NCI-H1694 treated with DMSO at 0.1 percent for 48 hours (cell line): Measurements from ENCODE around the gene LTV1.
"Not testable (repeated sequence)": the region's sequence is repeated elsewhere in the genome, so short reads cannot be mapped to it uniquely, and the experiment has no call there.

Experiments
- DNase-seq: peaks from one replicate; lab custom pipeline; 2025; lab: John Stamatoyannopoulos, UW

The LTV1 gene

DNA sequence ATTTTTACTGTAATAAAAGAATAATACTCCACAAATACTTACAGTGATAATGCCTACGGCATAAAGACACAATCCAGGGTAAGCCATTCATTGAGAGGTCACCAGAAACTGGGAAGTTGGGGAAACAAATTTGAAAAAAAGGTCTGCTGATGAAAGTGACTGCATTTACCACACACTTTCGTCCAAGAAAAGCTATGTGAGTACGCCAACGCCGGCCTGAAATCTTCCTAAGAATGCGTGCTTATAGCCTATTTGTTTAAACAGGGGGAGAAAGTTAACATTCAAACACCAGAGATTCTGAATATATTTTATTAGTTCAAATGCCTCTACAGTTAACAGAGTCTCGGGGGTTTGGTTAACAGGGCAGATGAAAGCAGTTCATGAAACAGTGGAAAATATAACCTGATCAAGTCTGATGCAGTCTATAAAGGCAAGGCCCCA lies 657 bp upstream of the LTV1 start:
- DNase-seq: peak; percentile 24

DNA sequence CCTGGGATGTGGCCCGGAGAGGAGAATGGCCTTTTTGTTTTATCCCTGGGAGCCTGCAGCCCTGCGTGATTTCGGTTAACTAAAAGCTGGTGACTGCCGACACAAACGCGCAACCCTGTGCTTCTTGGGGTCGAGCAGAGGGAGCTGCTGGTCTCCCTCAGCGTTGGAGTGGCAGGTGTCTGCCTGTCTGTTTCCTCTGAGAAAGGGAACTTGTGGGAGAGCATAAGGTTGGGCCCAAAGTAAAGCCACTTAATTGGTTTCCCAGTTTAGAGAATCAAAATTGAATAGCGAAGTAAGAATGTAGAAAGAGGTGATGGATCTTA lies 500 bp downstream of the LTV1 start:
- no peak for DNase-seq

DNA sequence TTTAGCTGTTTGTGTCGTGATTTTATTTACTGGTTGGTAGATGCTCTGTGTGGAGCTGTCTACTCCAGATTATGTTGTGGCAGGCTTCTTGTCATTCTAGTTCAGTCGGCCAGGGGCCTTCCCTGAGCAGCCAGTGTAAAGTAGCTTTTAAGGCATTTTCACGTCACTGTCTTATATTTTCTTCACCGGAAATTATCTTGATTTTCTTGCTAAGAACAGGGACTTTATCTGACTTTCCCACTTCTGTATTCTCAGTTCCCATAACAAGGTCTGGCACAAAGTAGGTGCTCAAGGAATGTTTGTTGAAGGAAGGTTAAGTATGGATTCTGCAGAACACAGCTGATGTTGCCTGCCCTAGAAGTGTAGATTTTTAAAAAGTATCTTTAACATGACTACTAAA lies 868 bp downstream of the LTV1 start:
- no peak for DNase-seq

DNA sequence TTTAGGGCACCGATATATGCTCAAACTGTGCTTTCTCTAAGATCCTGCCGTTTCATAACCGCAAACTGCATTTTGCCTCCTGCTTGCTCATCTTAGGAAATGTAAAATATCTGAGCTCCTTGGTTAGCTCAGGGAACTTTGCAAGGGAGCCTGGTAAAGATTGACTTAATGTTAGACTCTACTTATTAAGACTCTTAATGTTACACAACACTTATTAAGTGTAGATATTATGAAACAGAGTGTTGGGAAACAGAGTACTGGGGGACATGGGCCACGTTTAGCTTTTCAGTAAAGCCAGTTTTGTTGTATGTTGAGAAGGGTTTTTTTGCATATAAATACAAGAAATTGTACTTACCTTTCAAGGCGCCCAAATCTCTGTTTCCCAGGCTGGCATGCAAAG lies 1.9 kb downstream of the LTV1 start:
- no peak for DNase-seq

DNA sequence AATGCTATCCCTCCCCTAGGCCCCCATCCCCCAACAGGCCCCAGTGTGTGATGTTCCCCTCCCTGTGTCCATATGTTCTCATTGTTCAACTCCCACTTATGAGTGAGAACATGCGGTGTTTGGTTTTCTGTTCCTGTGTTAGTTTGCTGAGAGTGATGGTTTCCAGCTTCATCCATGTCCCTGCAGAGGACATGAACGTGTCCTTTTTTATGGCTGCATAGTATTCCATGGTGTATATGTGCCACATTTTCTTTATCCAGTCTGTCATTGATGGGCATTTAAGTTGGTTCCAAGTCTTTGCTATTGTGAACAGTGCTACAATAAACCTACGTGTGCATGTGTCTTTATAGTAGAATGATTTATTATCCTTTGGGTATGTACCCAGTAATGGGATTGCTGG lies 8.6 kb downstream of the LTV1 start:
- not testable (repeated sequence) for DNase-seq

DNA sequence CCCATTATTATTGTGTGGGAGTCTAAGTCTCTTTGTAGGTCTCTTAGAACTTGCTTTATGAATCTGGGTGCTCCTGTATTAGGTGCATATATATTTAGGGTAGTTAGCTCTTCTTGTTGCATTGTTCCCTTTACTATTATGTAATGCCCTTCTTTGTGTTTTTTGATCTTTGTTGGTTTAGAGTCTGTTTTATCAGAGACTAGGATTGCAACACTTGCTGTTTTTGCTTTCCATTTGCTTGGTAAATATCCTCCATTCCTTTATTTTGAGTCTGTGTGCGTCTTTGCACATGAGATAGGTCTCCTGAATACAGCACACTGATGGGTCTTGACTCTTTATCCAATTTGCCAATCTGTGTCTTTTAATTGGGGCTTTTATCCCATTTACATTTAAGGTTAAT lies 11.9 kb downstream of the LTV1 start:
- DNase-seq: not testable (repeated sequence)

DNA sequence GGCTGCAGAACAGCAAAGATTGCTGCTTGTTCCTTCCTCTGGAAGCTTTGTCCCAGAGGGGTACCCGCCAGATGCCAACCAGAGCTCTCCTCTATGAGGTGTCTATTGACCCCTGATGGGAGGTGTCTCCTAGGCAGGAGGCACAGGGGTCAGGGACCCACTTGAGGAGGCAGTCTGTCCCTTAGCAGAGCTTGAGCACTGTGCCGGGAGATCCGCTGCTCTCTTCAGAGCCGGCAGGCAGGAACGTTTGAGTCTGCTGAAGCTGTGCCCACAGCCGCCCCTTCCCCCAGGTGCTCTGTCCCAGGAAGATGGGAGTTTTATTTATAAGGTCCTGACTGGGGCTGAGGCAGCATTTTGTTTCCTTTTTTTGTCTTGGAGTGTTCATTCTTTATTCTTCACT lies 13.6 kb downstream of the LTV1 start:
- not testable (repeated sequence) for DNase-seq

DNA sequence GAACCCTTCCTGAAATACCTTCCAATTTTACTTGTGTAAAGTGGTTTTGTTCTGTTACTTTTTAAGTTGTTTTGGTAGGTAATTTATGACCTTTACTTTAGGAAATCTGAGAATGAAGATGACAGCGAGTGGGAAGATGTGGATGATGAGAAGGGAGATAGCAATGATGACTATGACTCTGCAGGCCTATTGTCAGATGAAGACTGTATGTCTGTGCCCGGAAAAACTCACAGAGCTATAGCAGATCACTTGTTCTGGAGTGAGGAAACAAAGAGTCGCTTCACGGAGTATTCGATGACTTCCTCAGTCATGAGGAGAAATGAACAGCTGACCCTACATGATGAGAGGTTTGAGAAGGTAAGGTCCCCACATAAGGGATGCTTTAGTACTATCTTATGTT lies 14.5 kb downstream of the LTV1 start:
- DNase-seq: no peak

DNA sequence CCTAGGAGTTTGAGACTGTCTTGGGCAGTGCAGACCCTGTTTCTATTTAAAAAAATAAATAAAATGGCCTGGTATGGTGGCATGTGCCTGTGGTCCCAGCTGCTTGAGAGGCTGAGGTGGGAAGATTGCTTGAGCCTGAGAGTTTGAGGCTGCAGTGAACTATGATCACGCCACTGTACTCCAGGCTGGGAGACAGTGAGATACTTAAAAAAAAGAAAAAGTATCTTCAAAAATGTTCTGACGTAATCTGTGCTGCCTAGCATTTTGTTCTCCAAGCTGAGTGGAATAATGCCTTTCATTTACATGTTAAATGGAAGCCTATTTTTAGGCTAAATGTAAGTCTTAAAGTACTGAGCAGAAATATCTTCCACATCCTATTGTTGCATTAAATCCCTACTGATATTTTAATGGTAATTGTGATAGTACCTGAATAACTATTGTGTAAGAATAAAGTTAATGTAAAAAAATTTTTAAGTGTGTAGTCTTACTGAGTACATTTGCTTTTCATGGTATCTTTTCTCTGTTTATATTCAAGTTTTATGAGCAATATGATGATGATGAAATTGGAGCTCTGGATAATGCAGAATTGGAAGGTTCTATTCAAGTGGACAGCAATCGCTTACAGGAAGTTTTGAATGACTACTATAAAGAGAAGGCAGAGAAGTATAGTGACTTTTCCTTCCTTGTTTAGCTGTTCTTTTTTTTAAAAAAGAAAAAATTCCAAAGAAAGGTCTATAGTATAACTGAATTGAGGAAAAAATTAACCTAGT lies 16.9 kb downstream of the LTV1 start:
- no peak for DNase-seq

DNA sequence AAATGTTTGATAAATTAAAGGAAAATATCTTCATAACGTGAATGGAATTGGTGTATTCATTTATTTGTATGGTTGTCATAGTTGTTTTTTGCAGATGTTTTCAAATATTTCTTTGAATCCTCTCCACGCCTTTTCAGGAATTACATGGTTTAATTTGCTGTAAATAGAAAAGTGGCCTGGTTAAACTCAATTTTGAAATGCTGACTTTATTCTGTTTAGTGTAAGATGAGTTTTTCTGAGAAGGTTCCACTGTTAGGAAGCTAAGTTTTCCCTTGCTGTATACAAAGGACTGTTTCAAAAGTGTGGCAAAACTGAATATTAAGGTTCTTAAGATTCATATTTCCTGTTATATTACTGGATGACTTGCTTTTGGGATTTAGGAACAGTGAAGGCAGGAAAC lies 20.6 kb downstream of the LTV1 start:
- DNase-seq: no peak

DNA sequence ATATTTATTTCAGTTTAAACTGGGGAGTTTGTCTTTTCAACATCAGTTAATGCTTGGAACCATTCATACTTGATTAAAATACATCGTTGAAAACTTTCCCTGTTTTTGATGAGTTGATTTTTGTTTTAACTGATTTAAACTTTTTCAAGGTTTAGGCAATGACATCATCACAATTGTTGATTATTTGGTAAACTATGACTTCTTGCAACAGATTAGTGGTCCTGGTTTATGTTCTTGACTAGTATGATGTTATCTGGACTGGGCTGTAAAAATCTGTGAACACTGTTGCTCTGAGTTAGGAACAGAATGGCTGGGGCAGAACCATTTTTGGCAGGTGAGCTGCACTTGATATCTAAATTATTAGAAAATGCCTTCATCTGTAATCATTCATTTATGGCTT lies 21.1 kb downstream of the LTV1 start, which contains the start of gene ZC2HC1B:
Gene ZC2HC1B, plus strand, starts transcription at position 241 of the 400 bp plus-strand sequence. Its CDS starts 66 bp downstream, at position 307.
- no peak for DNase-seq

DNA sequence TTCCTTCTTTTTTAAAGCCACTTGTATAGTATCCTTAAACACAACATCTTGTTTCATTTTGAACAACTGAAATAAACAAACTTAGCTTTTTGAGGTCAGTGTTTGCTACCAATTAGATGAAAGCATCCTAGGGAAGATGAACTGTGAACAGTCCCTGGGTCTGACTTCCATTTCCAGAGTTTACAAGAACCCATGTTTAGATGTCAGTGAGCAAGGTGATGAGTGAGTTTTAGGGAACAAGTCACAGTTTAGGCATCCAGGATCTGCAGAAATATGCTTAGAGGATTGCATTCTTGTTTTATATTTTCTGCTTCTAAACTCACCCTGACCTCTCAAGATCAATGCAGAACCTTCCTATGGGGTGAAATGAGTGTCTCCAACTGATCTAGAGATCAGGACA lies 24.1 kb downstream of the LTV1 start:
- DNase-seq: no peak

DNA sequence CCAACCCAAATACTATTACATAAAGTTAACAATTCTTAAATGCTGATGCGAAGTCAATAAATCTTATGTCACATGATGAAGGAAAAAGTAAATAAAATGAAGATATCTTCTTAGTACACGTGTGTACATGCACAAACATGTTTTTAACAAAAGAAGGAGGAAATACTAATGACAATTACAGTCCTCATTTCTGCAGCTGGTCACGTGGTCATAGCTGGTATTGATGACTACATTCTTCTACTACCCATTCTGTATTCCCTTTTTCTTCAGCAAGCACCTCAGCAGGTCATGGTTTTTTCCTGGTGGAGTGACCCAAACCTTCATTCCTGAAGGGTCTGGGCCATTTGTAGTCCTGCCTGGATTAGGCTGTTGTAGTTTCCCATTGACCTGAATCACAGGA lies 25.7 kb downstream of the LTV1 start:
- DNase-seq: not testable (repeated sequence)

DNA sequence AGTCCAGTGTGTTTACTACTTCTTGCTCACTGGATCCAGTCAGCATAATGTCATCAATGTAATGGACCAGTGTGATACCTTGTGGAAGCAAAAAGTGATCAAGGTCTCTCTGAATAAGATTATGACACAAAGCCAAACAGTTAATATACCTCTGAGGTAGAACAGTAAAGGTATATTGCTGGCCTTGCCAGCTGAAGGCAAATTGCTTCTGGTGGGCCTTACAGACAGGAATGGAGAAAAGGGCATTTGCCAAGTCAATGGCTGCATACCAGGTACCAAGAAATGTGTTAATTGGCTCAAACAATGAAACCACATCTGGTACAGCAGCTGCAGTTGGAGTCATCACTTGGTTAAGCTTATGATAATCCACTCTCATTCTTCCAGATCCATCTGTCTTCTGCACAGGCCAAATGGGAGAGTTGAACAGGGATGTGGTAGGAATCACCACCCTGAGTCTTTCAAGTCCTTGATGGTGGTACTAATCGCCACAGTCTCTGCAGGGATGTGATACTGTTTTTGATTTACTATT lies 28.1 kb downstream of the LTV1 start:
- DNase-seq: not testable (repeated sequence)

DNA sequence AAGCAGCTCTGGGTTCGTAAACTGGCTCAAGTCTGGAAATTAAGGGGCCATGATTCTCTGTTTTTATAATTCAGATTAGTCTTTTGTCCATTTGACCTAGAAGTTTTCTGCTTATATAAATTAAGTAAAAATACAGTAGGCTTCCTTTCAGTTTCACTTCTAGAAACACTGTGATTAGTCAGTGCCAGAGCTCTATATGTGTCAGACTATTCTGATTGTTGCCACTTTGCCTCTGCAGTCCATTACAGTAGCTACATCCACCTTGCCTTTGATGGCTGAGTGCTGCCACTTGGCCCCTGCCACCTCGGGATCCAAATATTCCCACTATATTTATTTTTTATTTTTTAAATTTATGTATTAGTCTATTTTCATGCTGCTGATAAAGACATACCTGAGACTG lies 29.1 kb downstream of the LTV1 start:
- no peak for DNase-seq

DNA sequence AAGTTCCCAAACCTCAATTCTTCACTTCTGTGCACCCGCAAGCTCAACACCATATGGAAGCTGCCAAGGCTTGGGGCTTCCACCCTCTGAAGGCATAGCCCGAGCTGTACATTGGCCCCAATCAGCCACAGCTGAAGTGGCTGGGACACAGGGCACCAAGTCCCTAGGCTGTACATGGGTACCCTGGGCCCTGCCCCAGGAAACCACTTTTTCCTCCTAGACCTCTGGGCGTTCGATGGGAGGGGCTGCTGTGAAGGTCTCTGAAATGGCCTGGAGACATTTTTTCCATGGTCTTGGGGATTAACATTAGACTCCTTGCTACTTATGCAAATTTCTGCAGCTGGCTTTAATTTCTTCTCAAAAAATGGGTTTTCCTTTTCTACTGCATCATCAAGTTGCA lies 30.5 kb downstream of the LTV1 start:
- DNase-seq: not testable (repeated sequence)

DNA sequence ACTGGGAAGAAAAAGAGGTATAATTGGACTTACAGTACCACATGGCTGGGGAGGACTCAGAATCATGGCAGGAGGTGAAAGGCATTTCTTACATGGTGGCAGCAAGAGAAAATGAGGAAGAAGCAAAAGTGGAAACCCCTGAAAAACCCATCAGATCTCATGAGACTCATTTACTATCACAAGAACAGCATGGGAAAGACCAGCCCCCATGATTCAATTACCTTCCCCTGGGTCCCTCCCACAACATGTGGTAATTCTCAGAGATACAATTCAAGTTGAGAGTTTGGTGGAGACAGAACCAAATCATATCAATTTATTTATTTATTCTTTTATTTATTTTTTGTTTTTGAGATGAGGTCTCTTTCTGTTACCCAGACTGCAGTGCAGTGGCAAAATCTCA lies 31.4 kb downstream of the LTV1 start:
- DNase-seq: not testable (repeated sequence)

DNA sequence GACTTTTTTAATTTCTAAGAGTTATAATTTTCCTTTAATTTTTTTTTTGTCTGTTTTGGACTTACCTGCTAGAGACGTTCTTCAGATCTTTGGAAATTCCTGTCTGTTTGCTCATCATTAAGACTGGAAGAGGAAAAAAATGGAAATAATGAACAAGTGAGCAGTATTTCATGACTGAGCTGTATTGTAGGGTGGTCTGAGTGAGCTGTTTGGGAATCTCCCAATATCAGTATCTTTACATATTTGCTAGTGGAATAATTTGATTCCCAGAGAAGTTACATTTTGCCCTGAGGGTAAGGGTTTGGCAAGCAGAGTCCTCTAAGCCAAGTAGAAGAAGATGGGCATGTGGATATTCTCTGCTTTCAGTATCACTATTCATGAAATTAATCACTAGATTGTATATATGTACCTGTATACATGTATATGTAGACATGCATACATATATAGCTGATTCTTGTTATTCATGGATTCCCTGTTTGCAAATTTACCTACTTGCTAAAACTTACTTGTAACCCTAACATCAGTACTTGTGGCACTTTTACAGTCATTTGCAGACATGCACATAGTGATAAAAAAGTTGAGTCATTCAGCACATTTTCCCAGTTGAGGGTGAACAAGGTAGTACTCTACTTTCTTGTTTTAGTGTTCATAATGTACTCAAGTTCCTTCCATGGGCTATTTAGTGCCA lies 34.6 kb downstream of the LTV1 start:
- DNase-seq: no peak

DNA sequence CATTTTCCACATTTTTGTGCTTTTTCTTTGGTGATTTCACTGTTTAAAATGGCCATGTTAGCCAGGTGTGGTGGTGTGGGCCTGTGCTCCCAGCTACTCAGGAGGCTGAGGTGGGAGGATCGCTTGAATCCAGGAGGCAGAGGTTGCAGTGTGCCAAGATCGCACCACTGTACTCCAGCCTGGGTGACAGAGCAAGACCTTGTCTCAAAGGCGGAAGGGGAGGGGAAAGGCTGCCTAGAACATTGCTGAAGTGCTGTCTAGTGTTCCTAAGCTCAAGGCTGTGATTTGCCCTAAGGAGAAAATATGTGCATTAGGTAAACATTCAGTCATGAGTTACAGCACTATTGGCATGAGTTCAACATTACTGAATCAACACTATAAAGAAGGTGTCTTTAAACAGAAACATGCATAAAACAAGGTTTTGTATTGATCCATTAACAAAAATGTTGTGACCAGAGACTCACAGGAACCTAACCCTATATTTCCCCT lies 35.2 kb downstream of the LTV1 start:
- no peak for DNase-seq

DNA sequence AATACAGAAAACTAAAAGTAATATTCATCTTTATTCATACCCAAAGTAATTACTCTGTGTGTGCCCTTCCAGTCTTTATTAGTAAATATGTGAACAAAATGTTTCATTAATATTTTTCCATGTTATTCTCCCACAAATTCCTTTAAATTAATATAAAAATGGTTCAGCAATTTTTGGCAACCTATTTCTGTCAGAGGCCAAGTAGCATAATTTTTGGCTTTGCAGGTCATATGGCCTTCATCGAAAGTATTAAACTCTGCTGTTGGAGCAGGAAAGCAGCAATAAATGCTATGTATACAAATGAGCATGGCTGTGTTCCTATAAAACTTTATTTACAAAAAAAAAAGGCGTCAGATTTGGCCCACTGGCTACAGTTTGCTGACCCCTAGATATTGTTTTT lies 37.3 kb downstream of the LTV1 start:
- no peak for DNase-seq

DNA sequence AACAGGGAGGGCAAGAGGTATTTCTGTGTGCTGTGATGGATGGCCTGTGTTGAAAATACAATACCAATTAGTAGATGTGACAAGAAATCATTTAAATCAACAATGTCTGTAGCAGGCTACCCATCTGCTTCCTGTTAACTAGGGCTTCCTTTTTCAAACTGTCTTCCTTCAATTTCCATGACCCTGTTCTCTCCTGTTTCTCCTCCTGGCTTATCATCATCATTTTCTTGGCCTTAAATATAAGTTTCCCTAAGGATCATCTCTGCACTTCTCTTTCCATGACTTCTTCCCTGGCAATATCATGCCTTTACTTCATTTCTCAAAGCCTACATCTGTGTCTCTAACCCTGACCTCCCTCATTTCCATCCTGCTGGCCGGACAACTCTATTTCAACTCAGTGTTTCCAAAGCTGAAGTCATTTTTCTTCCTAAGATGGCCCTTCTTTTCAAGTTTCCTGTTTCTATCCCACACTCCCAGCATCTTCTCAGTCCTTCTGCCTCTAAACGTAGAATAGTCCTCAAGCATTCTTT lies 39.3 kb downstream of the LTV1 start:
- no peak for DNase-seq

DNA sequence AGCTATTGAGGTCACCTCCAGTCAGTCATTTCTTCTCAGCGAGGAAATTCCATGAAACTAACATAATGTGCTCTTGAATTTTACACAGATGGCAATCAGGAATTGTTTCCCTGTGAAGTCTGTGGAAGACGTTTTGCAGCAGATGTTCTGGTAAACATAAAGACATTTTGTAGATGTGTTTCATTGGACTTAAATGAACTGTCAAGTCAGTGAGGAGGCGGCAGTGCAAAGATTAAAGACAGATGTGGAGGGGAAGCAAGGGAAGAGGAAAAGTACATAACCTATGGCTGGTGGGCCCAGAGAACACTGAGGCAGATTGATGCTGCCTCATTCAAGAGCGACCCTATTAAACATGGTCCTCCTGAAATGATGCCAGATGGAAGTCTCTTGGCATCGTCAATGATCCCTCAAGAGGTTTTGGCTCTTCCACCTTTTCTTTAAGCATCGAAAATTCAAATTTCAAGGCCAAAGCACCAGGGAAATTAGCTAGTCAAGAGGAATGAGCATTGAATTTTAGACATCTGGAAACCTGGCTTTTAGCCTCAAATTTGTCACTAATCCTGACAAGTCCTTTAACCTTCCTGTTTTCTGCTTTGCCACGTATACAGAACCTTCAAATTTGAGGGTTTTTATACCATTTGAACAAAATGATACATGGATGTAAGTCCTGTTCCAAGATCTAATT lies 41.2 kb downstream of the LTV1 start:
- DNase-seq: no peak
